Endothelial cell of hepatic sinusoid (primary cell): Measurements from ENCODE around the gene PDE9A.
"Not testable (repeated sequence)": the region's sequence is repeated elsewhere in the genome, so short reads cannot be mapped to it uniquely, and the experiment has no call there.

Experiments
- in situ Hi-C: cut with HindIII; loops from 2 replicates; pipeline ENCODE4 v1.10.0; 2017; ENCODE audit warnings: low sequenced_read_pairs

The PDE9A gene

GRCh38 chr21:42624095-42624790, 29.2 kb upstream of the PDE9A start:
- in situ Hi-C loops, result no loop called here

- in situ Hi-C loops, result no loop called here
Measured at GRCh38 chr21:42624936-42625335, 28.5 kb upstream of the PDE9A start.

GRCh38 chr21:42626171-42626570, 27.2 kb upstream of the PDE9A start:
- in situ Hi-C loops, result no loop called here

- in situ Hi-C loops, result no loop called here
Measured at GRCh38 chr21:42627527-42628289, 25.7 kb upstream of the PDE9A start.

GRCh38 chr21:42628466-42629061, 24.9 kb upstream of the PDE9A start:
- in situ Hi-C loops, result not testable (repeated sequence)

GRCh38 chr21:42629933-42630589, 23.4 kb upstream of the PDE9A start:
- in situ Hi-C loops, result no loop called here

GRCh38 chr21:42630626-42631025, 22.8 kb upstream of the PDE9A start:
- in situ Hi-C loops, result no loop called here

- in situ Hi-C loops, result no loop called here
Measured at GRCh38 chr21:42631142-42631541, 22.3 kb upstream of the PDE9A start.

GRCh38 chr21:42632336-42632751, 21.1 kb upstream of the PDE9A start:
- in situ Hi-C loops, result no loop called here

- in situ Hi-C loops, result no loop called here
Measured at GRCh38 chr21:42632771-42633690, 20.4 kb upstream of the PDE9A start.

- in situ Hi-C loops, result no loop called here
Measured at GRCh38 chr21:42633858-42634257, 19.6 kb upstream of the PDE9A start.

- in situ Hi-C loops, result no loop called here
Measured at GRCh38 chr21:42635848-42636519, 17.4 kb upstream of the PDE9A start.

- in situ Hi-C loops, result no loop called here
Measured at GRCh38 chr21:42636520-42637266, 16.7 kb upstream of the PDE9A start.

GRCh38 chr21:42637267-42638041, 16.0 kb upstream of the PDE9A start:
- in situ Hi-C loops, result no loop called here

- in situ Hi-C loops, result no loop called here
Measured at GRCh38 chr21:42638266-42638863, 15.1 kb upstream of the PDE9A start.

GRCh38 chr21:42639646-42640152, 13.7 kb upstream of the PDE9A start:
- in situ Hi-C loops, result no loop called here

GRCh38 chr21:42640486-42640885, 12.9 kb upstream of the PDE9A start:
- in situ Hi-C loops, result no loop called here
